GM12801 (cell line): ENCODE measurements around the gene APOBEC3G.

ENCODE experiments used
- CTCF ChIP-seq: IDR thresholded peaks from one replicate; pipeline ENCODE4 v1.5.1; 2011; ENCODE audit warnings: control low read depth; ENCODE audit not compliant: insufficient read length; ENCODE audit errors: extremely low read depth

The APOBEC3G gene

GRCh38 chr22:39097098-39098020 lies 20.3 kb downstream of the APOBEC3G start, which contains the start of gene APOBEC3H:
APOBEC3H (plus strand) TSS chr22:39097244; CDS start chr22:39100279, 3,035 bp downstream.
- no peak for TF ChIP-seq CTCF

GRCh38 chr22:39098026-39098425 lies 21.0 kb downstream of the APOBEC3G start:
- no peak for TF ChIP-seq CTCF

GRCh38 chr22:39098576-39098975 lies 21.5 kb downstream of the APOBEC3G start:
- TF ChIP-seq CTCF: no peak

GRCh38 chr22:39101226-39101625 lies 24.2 kb downstream of the APOBEC3G start:
- TF ChIP-seq CTCF: no peak

- TF ChIP-seq CTCF: no peak
Observed at GRCh38 chr22:39103431-39103830, 26.4 kb downstream of the APOBEC3G start.

- no peak for TF ChIP-seq CTCF
Observed at GRCh38 chr22:39106326-39106725, 29.3 kb downstream of the APOBEC3G start.

- no peak for TF ChIP-seq CTCF
Observed at GRCh38 chr22:39108487-39108886, 31.4 kb downstream of the APOBEC3G start.
